Suprapubic skin (tissue), 4 donors: ENCODE data around the gene SEC11A. TPM values are rescaled to one million over a fixed set of nuclear protein-coding genes. Genes with fewer than 3 reads are reported as not detected.

Source experiments
- DNase-seq, 2 donors: peaks; one replicate each; pipeline ENCODE4 v3.0.0-alpha.2; 2019; ENCODE audit warnings: low spot score in 2 of 2
- H3K27ac ChIP-seq: fragments of 200-600 bp; sonication (generic); one replicate; pipeline ENCODE4 v1.5.1; 2019
- H3K27me3 ChIP-seq: fragments of 200-600 bp; sonication (generic); one replicate; pipeline ENCODE4 v1.5.1; 2019
- H3K36me3 ChIP-seq: fragments of 200-600 bp; sonication (generic); one replicate; pipeline ENCODE4 v1.5.1; 2019
- H3K4me1 ChIP-seq: fragments of 200-600 bp; sonication (generic); one replicate; pipeline ENCODE4 v1.5.1; 2019
- H3K4me3 ChIP-seq: fragments of 200-600 bp; sonication (generic); one replicate; pipeline ENCODE4 v1.5.1; 2019; ENCODE audit warnings: mild to moderate bottlenecking
- H3K9me3 ChIP-seq: fragments of 200-600 bp; sonication (generic); one replicate; pipeline ENCODE4 v1.5.1; 2019
- CTCF ChIP-seq, 2 donors: fragments of 200-600 bp in 1 of 2; fragments of 450-650 bp in 1 of 2; sonication (generic) in 1 of 2; IDR thresholded peaks; one replicate each; pipeline ENCODE4 v1.5.1; 2016 to 2019; ENCODE audit warnings: antibody characterized with exemption in 2 of 2, mild to moderate bottlenecking in 1 of 2, moderate library complexity in 1 of 2
- EP300 ChIP-seq: sonication (generic); formaldehyde crosslinking; IDR thresholded peaks from one replicate; pipeline ENCODE4 v1.6.1; 2017; ENCODE audit warnings: antibody characterized with exemption
- POLR2A ChIP-seq, 2 donors: fragments of 450-650 bp; IDR thresholded peaks; one replicate each; pipeline ENCODE4 v1.6.1; 2017; ENCODE audit warnings: antibody characterized with exemption in 2 of 2, mild to moderate bottlenecking in 2 of 2, moderate library complexity in 2 of 2
- POLR2AphosphoS5 ChIP-seq, 3 donors: sonication (generic); formaldehyde crosslinking; IDR thresholded peaks; one replicate each; pipeline ENCODE4 v1.6.1; 2017; ENCODE audit warnings: antibody characterized with exemption in 3 of 3
- WGBS: methylation state at CpG from one replicate; pipeline ENCODE4 v1.1.5; 2018; 5-methylcytosine and 5-hydroxymethylcytosine counted together
- total RNA-seq, 4 donors: library from RNA; depleted of rRNA; stranded (reverse); fragments of >200 nt; gene quantifications; one replicate each; pipeline ENCODE4 v1.1.0, GENCODE V29; 2016

The SEC11A gene
- total RNA-seq, 4 donors from 2014 or later: 44.3 to 52.9 (median 47.3) TPM

GRCh38 chr15:84658788-84659411 lies 57.0 kb downstream of the SEC11A start:
- H3K9me3 ChIP-seq: no peaks in the 10 kb centered on the region
- no peak for DNase-seq
- H3K27me3 ChIP-seq: no peaks in the 10 kb centered on the region
- peak overlapping the region; percentile 74 for H3K4me3 ChIP-seq
- TF ChIP-seq POLR2AphosphoS5 (IDR thresholded peaks at IDR 0.05) (no peak), EP300 (no peak), CTCF (IDR thresholded peaks at IDR 0.05) (no peak), POLR2A (IDR thresholded peaks at IDR 0.05) (no peak)
- 37% methylated on average over 6 of the region's 7 CpGs for WGBS
- peak overlapping the region; percentile 76 for H3K27ac ChIP-seq
- peaks cover 32% of the 10 kb centered on the region for H3K4me1 ChIP-seq
- H3K36me3 ChIP-seq: no peaks in the 10 kb centered on the region

GRCh38 chr15:84658080-84658787 lies 57.7 kb downstream of the SEC11A start, which contains the start of gene NMB:
Gene NMB (minus strand): TSS chr15:84658199. CDS start chr15:84658152, 47 bp downstream.
- peaks cover 37% of the 10 kb centered on the region for H3K4me1 ChIP-seq
- H3K9me3 ChIP-seq: no peaks in the 10 kb centered on the region
- WGBS: 0% methylated on average over 13 of the region's 61 CpGs
- H3K27ac ChIP-seq: peak within 1 kb of the TSS; percentile 76
- DNase-seq: peak; percentile 85 to 88
- H3K27me3 ChIP-seq: no peaks in the 10 kb centered on the region
- no peaks in the 10 kb centered on the region for H3K36me3 ChIP-seq
- H3K4me3 ChIP-seq: peak within 1 kb of the TSS; percentile 74
- TF ChIP-seq CTCF (IDR thresholded peaks at IDR 0.05) (peak; percentile 36 to 74), POLR2AphosphoS5 (IDR thresholded peaks at IDR 0.05) (no peak)

GRCh38 chr15:84657748-84658079 lies 58.2 kb downstream of the SEC11A start:
- H3K9me3 ChIP-seq: no peaks in the 10 kb centered on the region
- no peaks in the 10 kb centered on the region for H3K27me3 ChIP-seq
- WGBS: 35% methylated on average over 7 of the region's 17 CpGs
- DNase-seq: no peak
- H3K36me3 ChIP-seq: no peaks in the 10 kb centered on the region
- no peak for TF ChIP-seq POLR2A (IDR thresholded peaks at IDR 0.05)
- no peak for TF ChIP-seq CTCF (IDR thresholded peaks at IDR 0.05)
- no peak for TF ChIP-seq EP300
- no peak for TF ChIP-seq POLR2AphosphoS5 (IDR thresholded peaks at IDR 0.05)
- H3K4me1 ChIP-seq: peaks cover 43% of the 10 kb centered on the region
- peak overlapping the region; percentile 74 for H3K4me3 ChIP-seq
- peak overlapping the region; percentile 76 for H3K27ac ChIP-seq

GRCh38 chr15:84656972-84657371 lies 59.0 kb downstream of the SEC11A start:
- DNase-seq: no peak
- Histone ChIP-seq H3K27ac (no peak overlapping the region), H3K4me3 (no peak overlapping the region), H3K4me1 (peaks cover 45% of the 10 kb centered on the region), H3K27me3 (no peaks in the 10 kb centered on the region), H3K36me3 (no peaks in the 10 kb centered on the region), H3K9me3 (no peaks in the 10 kb centered on the region)
- no peak for TF ChIP-seq EP300
- TF ChIP-seq POLR2A (IDR thresholded peaks at IDR 0.05): no peak
- TF ChIP-seq CTCF (IDR thresholded peaks at IDR 0.05): no peak
- no peak for TF ChIP-seq POLR2AphosphoS5 (IDR thresholded peaks at IDR 0.05)
- WGBS: 82% methylated on average over 7 of the region's 7 CpGs

- Histone ChIP-seq H3K9me3 (no peaks in the 10 kb centered on the region), H3K27me3 (no peaks in the 10 kb centered on the region), H3K36me3 (peaks cover 18% of the 10 kb centered on the region), H3K4me1 (peaks cover 50% of the 10 kb centered on the region), H3K4me3 (peak overlapping the region; percentile 75), H3K27ac (peak overlapping the region; percentile 87)
- 4% methylated on average over 16 of the region's 19 CpGs for WGBS
- TF ChIP-seq POLR2AphosphoS5 (IDR thresholded peaks at IDR 0.05): no peak
- no peak for TF ChIP-seq POLR2A (IDR thresholded peaks at IDR 0.05)
- peak in 1 of 2 donors; percentile 52 for TF ChIP-seq CTCF (IDR thresholded peaks at IDR 0.05)
- no peak for TF ChIP-seq EP300
- DNase-seq: peak; percentile 86 to 88
Measured at GRCh38 chr15:84654689-84655453, 61.1 kb downstream of the SEC11A start.
